ES-I3 (cell line): ENCODE data around the gene F2RL1.
"Not testable (repeated sequence)": the region's sequence is repeated elsewhere in the genome, so short reads cannot be mapped to it uniquely, and the experiment has no call there.

Experiments used
- H3K36me3 ChIP-seq: 2 replicates; pipeline ENCODE4 v1.6.1; 2013; ENCODE audit warnings: mild to moderate bottlenecking, low read length, control low read depth, moderate library complexity; ENCODE audit not compliant: insufficient read depth
- H3K4me1 ChIP-seq: 2 replicates; pipeline ENCODE4 v1.6.1; 2013; ENCODE audit warnings: mild to moderate bottlenecking, control low read depth, low read length; ENCODE audit not compliant: insufficient read depth
- H3K9ac ChIP-seq: 2 replicates; pipeline ENCODE4 v1.6.1; 2013; ENCODE audit warnings: low read depth, mild to moderate bottlenecking, low read length, moderate library complexity
- H3K9me3 ChIP-seq: 2 replicates; pipeline ENCODE4 v1.6.1; 2013; ENCODE audit warnings: mild to moderate bottlenecking, low read length, moderate library complexity; ENCODE audit not compliant: control insufficient read depth, insufficient read depth

The F2RL1 gene

DNA sequence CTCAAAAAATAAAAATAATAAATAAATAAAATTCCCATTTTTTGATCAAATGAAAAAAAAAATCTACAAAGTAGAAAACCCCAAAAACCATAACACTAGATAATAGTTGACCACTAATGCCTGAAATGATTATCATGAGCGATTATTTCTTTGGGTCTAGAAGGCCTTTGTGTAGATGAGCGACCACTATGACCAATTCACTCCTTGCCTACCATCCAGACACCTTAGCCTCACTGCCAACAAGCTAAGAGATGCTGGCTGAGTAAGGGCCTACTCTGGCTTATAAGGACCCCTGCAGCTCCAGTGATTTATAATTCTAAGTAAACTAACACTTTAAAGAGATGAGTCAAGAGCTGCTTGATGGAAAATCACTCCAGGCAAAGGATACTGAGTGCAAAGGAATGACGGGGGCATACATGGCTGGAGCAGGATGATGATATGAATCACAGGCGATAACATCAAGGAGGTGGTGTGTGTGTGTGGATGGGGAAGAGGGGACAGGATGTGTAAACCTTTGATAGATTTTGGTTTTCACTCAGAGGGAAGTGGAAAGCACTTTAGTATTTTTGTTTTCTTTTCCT, 4.8 kb upstream of the F2RL1 start:
- Histone ChIP-seq H3K9ac (no peak overlapping the region), H3K9me3 (no peaks in the 10 kb centered on the region), H3K4me1 (peaks cover 4% of the 10 kb centered on the region; the same call in 1 of the 2 replicates), H3K36me3 (no peaks in the 10 kb centered on the region)

GRCh38 chr5:76816110-76816831, 2.6 kb upstream of the F2RL1 start:
- Histone ChIP-seq H3K36me3 (no peaks in the 10 kb centered on the region; the same call in 1 of the 2 replicates), H3K9ac (no peak overlapping the region), H3K9me3 (no peaks in the 10 kb centered on the region), H3K4me1 (peaks cover 4% of the 10 kb centered on the region)

GRCh38 chr5:76819851-76820525, 1.2 kb downstream of the F2RL1 start:
- H3K9ac ChIP-seq: peak overlapping the region; percentile 95
- peaks cover 5% of the 10 kb centered on the region for H3K4me1 ChIP-seq
- no peaks in the 10 kb centered on the region; the same call in 1 of the 2 replicates for H3K36me3 ChIP-seq
- H3K9me3 ChIP-seq: no peaks in the 10 kb centered on the region

- Histone ChIP-seq H3K9ac (peak overlapping the region; percentile 95), H3K9me3 (no peaks in the 10 kb centered on the region), H3K4me1 (peaks cover 5% of the 10 kb centered on the region), H3K36me3 (no peaks in the 10 kb centered on the region; the same call in 1 of the 2 replicates)
Observed at GRCh38 chr5:76820526-76820890, 1.7 kb downstream of the F2RL1 start.

DNA sequence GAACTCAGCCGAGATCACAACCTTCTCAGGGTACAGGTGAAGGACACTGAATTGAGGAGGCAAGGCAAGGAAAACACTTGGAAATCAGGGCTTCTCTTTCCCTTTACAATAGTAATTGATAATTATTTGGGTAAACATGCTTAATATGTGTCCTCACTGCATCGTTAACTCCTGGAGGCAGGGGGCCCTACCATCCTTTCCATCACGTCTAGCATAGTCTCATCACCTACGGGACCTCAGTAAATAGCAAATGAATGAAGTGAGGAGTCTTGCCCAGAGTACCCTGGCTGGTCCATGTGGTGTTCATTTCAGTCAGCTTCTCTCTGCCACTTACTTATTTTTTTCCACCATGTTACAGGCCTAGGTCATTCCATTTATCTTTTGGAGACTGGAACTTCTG, 2.3 kb downstream of the F2RL1 start:
- peak overlapping the region; percentile 95; the same call in 1 of the 2 replicates for H3K9ac ChIP-seq
- no peaks in the 10 kb centered on the region; the same call in 1 of the 2 replicates for H3K36me3 ChIP-seq
- H3K4me1 ChIP-seq: peaks cover 5% of the 10 kb centered on the region
- H3K9me3 ChIP-seq: no peaks in the 10 kb centered on the region

DNA sequence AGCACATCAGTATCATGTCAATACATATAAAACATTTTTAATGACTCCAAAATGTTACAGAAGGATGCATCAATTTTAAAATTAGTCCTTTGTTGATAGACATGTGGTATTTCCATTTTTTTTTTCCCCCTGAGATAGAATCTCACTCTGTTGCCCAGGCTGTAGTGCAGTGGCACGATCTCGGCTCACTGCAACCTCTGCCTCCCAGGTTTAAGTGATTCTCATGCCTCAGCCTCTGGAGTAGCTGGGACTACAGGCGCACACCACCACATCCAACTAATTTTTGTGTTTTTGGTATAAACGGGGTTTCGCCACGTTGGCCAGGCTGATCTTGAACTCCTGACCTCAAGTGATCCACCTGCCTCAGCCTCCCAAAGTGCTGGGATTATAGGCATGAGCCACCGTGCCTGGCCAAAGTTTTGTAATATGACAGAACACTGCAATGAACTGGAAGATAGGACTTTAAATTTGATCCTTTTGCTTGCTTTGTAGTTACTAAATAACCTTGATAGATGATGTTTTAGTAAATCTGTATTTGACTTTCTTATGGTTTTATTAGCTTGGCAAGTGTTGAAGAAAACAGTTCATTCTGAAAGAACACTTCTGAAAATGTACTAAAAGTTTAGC, 3.4 kb downstream of the F2RL1 start:
- H3K36me3 ChIP-seq, H3K9ac ChIP-seq, H3K4me1 ChIP-seq, H3K9me3 ChIP-seq: not testable (repeated sequence)

DNA sequence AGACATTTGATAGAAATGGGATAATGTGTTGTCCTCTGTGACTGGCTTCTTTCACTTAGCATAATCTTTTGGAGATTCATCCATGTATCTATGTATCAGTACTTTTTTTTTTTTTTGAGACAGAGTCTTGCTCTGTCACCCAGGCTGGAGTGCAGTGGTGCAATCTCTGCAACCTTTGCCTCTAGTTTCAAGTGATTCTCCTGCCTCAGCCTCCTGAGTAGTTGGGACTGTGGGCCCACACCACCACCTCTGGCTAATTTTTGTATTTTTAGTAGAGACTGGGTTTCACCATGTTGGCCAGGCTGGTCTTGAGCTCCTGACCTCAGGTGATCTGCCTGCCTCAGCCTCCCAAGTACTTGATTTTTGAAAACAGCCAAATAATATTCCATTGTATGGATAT, 7.6 kb downstream of the F2RL1 start:
- not testable (repeated sequence) for H3K9me3 ChIP-seq, H3K36me3 ChIP-seq

GRCh38 chr5:76831110-76831452, 12.3 kb downstream of the F2RL1 start:
- H3K36me3 ChIP-seq: no peaks in the 10 kb centered on the region; the same call in 1 of the 2 replicates
- no peaks in the 10 kb centered on the region for H3K9me3 ChIP-seq
- H3K9ac ChIP-seq: no peak overlapping the region
- H3K4me1 ChIP-seq: peaks cover 8% of the 10 kb centered on the region; the same call in 1 of the 2 replicates

More for the DNA sequence above, 7.6 kb downstream of the F2RL1 start:
- not testable (repeated sequence) for H3K4me1 ChIP-seq, H3K9ac ChIP-seq

GRCh38 chr5:76836181-76836580, 17.4 kb downstream of the F2RL1 start:
- H3K9me3 ChIP-seq: no peaks in the 10 kb centered on the region
- H3K4me1 ChIP-seq: peaks cover 11% of the 10 kb centered on the region
- H3K9ac ChIP-seq: no peak overlapping the region
- no peaks in the 10 kb centered on the region; the same call in 1 of the 2 replicates for H3K36me3 ChIP-seq

DNA sequence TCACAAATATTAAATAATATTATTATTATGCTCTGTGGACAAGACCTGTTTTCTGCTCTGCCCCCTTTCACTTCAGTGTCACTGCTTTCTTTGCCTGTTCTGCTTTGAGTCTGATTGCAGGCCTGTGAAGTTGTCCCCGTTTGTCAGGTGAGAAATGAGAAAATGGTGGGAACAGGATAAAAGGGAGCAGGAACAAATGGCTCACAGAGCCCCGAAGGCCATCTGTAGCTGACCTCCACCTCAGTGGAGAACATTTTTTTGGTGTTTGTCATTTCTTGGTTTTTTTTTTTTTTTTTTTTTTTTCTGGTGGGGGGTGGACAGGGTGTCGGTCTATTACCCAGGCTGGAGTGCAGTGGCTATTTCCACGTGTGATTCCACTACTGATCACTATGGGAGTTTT, 17.8 kb downstream of the F2RL1 start:
- peaks cover 10% of the 10 kb centered on the region for H3K4me1 ChIP-seq
- H3K9ac ChIP-seq: no peak overlapping the region
- H3K9me3 ChIP-seq: no peaks in the 10 kb centered on the region
- H3K36me3 ChIP-seq: no peaks in the 10 kb centered on the region; the same call in 1 of the 2 replicates

GRCh38 chr5:76838481-76839261, 19.8 kb downstream of the F2RL1 start:
- Histone ChIP-seq H3K9me3 (no peaks in the 10 kb centered on the region), H3K9ac (no peak overlapping the region), H3K36me3 (no peaks in the 10 kb centered on the region; the same call in 1 of the 2 replicates), H3K4me1 (peaks cover 10% of the 10 kb centered on the region)

DNA sequence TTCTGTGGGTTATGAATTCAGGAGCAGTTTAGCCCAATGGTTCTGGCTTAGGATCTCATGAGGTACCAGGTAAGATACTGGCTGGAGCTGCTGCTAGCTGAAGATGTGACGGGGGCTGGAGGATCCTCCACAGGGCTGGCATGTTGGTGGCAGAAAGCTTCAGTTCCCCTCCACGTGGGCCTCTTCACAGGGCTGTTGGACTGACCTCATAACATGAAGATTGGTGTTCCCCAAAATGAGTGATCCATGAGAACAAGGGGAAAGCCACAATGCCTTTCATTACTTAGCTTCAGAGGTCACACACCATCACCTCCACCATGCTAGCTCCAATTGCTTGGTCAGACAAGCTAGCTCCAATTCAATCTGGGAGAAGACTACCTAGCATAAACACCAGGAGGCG, 22.5 kb downstream of the F2RL1 start:
- peaks cover 10% of the 10 kb centered on the region for H3K4me1 ChIP-seq
- no peaks in the 10 kb centered on the region for H3K36me3 ChIP-seq
- no peaks in the 10 kb centered on the region for H3K9me3 ChIP-seq
- H3K9ac ChIP-seq: no peak overlapping the region

- Histone ChIP-seq H3K9me3 (no peaks in the 10 kb centered on the region; the same call in 1 of the 2 replicates), H3K36me3 (no peaks in the 10 kb centered on the region), H3K4me1 (no peaks in the 10 kb centered on the region), H3K9ac (no peak overlapping the region)
Observed at GRCh38 chr5:76845890-76846289, 27.1 kb downstream of the F2RL1 start.
